Mammary epithelial cell (primary cell): ENCODE data around the gene FAM184A.

Experiments used
- EZH2 ChIP-seq: IDR thresholded peaks from 2 replicates; pipeline ENCODE4 v1.6.1; 2012; ENCODE audit warnings: low read length, inconsistent platforms, borderline replicate concordance
- TF ChIP-seq, protein P1 (sequence below), 2 donors: IDR thresholded peaks in 1 of 2; conservative IDR thresholded peaks in 1 of 2; 2 replicates each; pipeline ENCODE4 v1.5.1; 2011 to 2012; ENCODE audit warnings: inconsistent platforms in 2 of 2, low read length in 2 of 2, mild to moderate bottlenecking in 2 of 2, control low read depth in 1 of 2, low read depth in 1 of 2; ENCODE audit not compliant: insufficient read depth in 1 of 2; ENCODE audit errors: extremely low read depth in 1 of 2

DNA sequence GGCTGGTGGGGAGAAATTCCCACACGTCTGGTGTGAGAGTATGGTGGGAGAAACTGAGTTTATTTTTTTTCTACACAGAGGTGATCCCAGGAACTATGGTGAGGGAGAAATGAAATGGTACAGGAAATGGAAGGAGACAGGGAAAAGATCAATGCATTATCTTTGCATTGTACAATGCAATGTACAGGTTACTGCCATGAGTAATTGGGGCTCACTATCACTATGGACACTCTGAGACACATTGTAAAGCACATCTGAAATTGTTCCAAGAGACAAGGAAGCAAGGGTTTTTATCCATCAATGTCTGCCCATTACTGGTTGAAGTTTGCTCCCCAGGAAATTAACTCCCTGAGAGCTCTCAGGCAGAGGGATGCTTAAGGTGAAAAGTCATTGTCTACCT lies 21.7 kb upstream of the FAM184A start:
- TF ChIP-seq, protein P1, sequence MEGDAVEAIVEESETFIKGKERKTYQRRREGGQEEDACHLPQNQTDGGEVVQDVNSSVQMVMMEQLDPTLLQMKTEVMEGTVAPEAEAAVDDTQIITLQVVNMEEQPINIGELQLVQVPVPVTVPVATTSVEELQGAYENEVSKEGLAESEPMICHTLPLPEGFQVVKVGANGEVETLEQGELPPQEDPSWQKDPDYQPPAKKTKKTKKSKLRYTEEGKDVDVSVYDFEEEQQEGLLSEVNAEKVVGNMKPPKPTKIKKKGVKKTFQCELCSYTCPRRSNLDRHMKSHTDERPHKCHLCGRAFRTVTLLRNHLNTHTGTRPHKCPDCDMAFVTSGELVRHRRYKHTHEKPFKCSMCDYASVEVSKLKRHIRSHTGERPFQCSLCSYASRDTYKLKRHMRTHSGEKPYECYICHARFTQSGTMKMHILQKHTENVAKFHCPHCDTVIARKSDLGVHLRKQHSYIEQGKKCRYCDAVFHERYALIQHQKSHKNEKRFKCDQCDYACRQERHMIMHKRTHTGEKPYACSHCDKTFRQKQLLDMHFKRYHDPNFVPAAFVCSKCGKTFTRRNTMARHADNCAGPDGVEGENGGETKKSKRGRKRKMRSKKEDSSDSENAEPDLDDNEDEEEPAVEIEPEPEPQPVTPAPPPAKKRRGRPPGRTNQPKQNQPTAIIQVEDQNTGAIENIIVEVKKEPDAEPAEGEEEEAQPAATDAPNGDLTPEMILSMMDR (conservative IDR thresholded peaks at IDR 0.05 in 1 of 2, IDR thresholded peaks at IDR 0.05 in 1 of 2; ENCODE audit: extremely low read depth in 1 of 2, insufficient read depth in 1 of 2, low read depth in 1 of 2, low read length in 2 of 2) = no peak
- no peak for TF ChIP-seq EZH2
